SK-N-DZ (cell line): ENCODE measurements around the gene IMPG2.

Experiments used
- DNase-seq: peaks from one replicate; pipeline ENCODE4 v3.0.0-alpha.2; 2015; ENCODE audit warnings: low spot score

The IMPG2 gene

GRCh38 chr3:101189176-101189575 is 131.2 kb downstream of the IMPG2 start:
- DNase-seq = no peak

DNA sequence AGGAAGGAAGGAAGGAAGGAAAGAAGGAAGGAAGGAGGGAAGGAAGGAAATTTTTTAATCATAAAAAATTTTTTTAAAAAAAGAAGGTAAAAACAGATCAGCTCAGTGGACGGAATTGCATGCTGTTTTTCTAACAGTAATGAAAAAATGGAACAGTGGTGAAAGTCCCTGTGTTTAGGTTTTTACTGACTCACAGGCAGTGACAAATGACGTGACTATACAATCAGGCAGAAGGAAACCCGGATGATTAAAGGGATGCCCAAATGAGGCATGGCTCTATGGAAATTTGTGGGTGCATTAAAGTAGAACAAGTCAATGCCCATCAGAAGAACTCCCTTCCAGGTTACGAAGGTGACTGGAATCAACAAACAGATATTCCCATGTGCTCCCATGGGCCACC is 135.0 kb downstream of the IMPG2 start:
- DNase-seq = no peak

DNA sequence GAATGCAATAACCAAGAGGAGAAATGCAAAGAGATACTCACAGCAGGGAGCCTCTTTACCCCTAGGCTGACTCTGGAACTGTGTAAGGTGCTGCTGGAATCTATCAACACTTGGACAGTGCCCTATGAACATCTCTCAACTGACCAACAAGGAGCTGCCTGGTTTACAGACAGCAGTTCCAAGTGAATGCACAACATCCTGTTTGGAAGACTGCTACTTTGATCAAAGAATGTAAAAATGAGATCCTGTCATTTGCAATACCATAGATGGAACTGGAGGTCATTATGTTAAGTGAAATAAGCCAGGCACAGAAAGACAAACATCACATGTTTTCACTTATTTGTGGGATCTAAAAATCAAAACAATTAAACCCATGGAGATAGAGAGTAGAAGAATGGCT is 136.3 kb downstream of the IMPG2 start:
- no peak for DNase-seq

GRCh38 chr3:101183151-101183550 is 137.2 kb downstream of the IMPG2 start:
- no peak for DNase-seq

DNA sequence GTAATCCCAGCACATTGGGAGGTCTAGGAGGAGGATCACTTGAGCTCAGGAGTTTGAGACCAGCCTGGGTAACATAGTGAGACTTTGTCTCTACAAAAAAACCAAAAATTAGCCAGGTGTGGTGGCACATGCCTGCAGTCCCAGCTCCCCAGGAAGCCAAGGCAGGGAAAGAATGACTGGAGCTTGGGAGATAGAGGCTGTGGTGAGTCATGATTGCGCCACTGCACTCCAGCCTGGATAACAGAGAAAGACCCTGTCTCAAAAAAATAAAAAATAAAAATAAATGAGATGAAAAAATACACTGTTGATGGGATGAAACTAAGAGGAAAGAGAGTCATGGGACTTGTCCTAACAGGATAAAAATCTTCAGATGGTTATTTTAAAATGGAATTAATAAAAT is 137.6 kb downstream of the IMPG2 start:
- no peak for DNase-seq

GRCh38 chr3:101181801-101182200 is 138.6 kb downstream of the IMPG2 start:
- no peak for DNase-seq

DNA sequence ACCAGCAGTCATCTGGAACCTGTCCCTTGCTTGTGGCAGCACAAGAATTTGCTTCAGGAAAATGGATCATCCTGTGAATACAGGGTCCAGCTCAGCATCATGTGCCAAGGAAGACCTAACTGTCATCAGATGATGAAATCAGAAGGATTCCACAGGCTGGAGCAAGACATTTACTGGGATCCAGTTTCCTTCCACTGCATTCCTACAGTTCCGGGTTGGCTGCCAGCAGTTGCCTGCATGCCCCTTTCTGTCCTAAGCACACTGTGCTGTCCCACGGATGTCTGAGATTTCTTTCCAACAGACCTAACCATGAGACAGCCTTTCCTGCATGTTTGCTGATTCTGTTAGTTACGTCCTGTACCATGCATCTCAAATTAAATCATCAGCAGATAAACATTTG is 140.7 kb downstream of the IMPG2 start:
- DNase-seq = no peak

DNA sequence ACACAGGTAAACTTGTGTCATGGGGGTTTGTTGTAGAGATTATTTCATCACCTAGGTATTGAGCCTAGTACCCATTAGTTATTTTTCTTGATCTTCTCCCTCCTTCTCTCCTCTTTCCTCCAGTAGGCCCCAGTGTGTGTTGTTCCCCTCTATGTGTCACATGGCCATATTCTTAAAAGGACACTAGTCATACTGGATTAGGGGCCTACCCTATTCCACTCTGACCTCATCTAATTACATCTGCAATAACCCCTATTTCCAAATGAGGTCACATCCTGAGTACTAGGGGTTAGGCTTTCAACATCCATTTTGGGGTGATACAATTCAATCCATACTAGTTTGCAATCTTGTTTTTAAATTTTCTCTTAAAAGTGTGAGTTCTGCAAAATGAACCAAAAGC is 142.8 kb downstream of the IMPG2 start:
- DNase-seq = no peak
